GM12873 (cell line): ENCODE results near the gene HYPK.

Experiments used
- CTCF ChIP-seq: IDR thresholded peaks from 2 replicates; pipeline ENCODE4 v1.5.1; 2012; ENCODE audit warnings: low read depth, mild to moderate bottlenecking, moderate library complexity, low read length, control low read depth; ENCODE audit not compliant: insufficient read depth; ENCODE audit errors: missing control alignments

The HYPK gene

GRCh38 chr15:43799209-43799944 lies 1.0 kb upstream of the HYPK start:
- TF ChIP-seq CTCF = no peak

- no peak for TF ChIP-seq CTCF
Measured at GRCh38 chr15:43799945-43800285, 484 bp upstream of the HYPK start, which contains the start of gene SERINC4. TSS of gene SERINC4 (minus strand) at chr15:43800220. CDS start at chr15:43799986, 234 bp downstream.

GRCh38 chr15:43808435-43808950 lies 8.1 kb downstream of the HYPK start:
- TF ChIP-seq CTCF = no peak

- TF ChIP-seq CTCF = no peak
Measured at GRCh38 chr15:43808960-43809678, 8.7 kb downstream of the HYPK start.

DNA sequence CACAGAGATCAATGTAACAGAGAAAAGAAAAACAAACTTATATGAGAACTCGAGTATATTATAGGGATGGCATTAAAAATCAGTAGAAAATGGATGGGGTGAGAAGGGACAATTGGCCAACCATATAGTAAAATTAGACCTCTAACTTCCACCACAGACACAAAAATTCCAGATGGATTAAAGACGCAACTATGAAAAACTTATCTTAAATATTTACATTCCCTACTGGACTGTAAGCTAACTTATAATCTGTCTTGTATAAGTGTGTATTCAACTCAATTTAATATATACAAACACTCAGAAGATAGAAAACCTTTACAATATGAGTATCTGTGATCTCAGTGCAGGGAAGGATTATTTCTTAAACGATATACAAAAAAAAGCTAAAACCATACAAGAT lies 21.1 kb downstream of the HYPK start:
- no peak for TF ChIP-seq CTCF

DNA sequence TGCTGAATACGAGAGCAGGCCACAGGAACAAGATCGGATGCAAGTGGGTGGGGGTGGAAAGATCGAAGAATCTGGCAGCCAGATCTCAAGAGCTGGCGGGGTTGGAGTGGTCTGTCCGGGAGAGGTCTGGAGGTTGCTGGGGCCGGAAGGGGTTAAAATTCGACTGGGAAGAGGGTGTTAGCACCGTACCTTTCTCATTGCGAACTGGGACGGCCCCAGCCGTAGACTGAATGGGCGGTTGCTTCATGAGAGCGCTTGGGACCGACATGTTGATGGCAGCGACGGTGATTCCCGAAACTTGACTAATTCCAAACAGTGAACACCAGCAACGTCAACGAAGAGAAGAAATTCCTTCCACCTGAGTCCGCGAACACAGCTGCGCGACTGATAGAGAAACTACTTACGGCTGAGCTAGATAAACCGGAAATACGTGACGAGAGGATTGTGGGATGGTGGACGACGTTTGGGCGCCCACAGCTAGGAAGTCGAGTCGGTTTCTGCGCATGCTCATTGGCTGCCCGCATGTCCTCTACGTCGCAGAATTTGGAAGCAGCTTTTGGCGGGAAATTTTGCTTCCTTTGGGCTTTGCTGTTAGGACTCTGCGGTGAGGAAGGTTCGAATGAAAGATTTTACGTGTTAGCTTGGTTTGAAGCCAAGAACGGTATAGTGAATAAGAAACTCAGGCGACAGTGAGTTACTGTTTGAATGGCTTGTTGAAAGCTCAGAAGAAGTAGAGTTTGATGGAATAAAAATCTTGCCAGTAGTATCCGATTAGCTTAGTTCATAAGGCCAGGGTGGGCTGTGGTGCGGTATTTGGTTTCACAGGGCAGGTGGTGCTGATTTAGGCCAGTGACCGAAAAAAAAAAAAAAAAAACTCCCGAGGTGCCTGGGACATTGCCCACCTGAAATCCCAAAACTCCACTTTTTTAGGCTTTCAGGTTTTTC lies 24.2 kb downstream of the HYPK start, which contains the start of gene MFAP1:
MFAP1 (minus strand) TSS at position 389 of the 945 bp plus-strand sequence; CDS start at position 268, 121 bp downstream.
- no peak for TF ChIP-seq CTCF
